Stimulated activated CD4-positive, alpha-beta T cell treated with anti-CD3 and anti-CD28 coated beads, TNF-alpha, amount 100 ng/mL, for 48 hours (primary cell): Measurements from ENCODE around the gene INO80B.
"Not testable (repeated sequence)": the region's sequence is repeated elsewhere in the genome, so short reads cannot be mapped to it uniquely, and the experiment has no call there.

ENCODE experiments used
- DNase-seq, 3 donors: peaks; one replicate each; pipeline ENCODE4 v3.0.0-alpha.2; 2020; ENCODE audit warnings: low read depth in 3 of 3

The INO80B gene

DNA sequence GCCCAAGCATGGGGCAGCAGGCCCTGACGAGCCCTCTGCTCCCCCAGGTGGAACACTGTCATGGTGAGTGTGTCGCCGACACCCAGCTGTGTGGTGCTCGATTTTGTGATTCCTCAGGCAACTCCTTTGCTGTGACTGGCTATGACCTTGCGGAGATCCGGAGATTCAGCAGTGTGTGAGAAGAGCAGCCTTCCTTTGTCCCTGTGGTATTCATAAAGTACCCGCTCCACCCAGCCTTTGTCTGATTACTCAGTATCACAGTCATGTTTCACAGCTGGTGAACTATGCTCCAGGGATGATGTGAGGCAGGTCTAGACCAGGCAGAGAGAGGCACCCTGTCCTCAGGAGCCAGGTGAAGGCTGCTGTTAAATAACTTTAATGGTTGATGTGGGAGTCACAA, 29.4 kb upstream of the INO80B start:
- DNase-seq = no peak

DNA sequence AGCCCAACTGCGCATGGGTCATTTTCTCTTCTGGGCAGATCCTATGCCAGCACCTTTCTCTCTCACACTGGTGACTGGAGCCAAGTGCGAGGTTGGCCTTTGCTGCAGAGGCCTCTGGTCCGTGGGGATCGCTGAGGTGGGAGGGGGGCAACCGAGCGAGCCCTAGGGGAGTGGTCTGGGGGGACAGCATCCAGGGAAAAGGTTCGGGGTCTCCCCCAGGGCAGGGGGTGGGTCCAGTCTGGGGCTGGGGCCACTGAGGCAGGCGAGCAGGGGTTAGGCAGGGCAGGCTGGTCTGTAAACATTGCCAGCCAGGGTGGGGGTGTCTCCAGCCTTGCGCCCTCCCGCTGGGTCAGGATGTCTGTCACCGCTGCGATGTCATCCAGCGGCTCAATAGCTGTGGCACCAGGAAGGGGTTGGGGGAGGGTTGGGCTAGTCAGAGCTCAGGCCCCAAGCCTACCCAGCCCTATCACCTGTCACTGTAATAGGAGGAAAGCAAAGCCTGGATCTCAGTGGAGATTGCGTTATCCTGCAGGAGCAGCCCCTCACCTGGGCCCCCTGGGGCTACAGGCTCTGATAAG, 28.6 kb upstream of the INO80B start:
- DNase-seq = no peak

DNA sequence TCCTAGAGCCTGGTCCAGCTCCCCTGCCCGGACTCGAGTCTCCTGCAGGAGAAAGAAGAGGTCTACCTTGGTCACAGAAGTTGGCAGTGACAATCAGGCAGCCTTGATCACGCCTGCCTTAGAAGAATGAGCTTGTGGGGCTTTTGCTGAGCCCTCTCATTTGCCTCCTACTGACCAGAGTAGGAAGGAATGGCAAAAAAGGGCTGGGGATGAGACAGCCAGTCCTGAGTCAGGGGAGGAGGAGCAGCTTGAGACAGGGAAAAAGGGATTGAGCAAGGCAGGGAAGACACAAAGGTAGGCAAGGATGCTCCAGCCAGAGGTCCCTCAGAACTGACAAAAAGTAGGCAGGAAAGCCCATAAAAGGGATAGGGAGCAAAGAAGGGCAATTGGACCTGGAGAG, 27.3 kb upstream of the INO80B start:
- no peak for DNase-seq

DNA sequence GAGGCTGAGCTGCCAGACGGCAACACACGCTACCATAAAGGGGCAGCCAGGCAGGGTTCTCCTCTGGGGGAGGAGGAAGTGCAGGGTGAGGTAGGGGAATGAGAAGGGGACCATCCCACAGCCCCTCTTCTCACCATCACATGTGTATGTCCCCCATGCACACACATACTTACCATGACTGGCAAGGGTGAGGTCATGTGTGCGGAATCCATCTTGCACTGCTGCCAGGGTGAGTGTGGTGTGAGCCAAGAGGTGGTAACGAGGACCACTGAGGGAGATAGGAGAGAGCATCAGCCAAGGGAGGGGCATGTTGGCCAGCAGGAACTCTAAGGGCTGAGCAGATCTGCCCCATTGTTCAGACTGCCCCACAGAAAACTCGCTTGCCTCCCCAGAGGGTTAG, 26.2 kb upstream of the INO80B start:
- no peak for DNase-seq

DNA sequence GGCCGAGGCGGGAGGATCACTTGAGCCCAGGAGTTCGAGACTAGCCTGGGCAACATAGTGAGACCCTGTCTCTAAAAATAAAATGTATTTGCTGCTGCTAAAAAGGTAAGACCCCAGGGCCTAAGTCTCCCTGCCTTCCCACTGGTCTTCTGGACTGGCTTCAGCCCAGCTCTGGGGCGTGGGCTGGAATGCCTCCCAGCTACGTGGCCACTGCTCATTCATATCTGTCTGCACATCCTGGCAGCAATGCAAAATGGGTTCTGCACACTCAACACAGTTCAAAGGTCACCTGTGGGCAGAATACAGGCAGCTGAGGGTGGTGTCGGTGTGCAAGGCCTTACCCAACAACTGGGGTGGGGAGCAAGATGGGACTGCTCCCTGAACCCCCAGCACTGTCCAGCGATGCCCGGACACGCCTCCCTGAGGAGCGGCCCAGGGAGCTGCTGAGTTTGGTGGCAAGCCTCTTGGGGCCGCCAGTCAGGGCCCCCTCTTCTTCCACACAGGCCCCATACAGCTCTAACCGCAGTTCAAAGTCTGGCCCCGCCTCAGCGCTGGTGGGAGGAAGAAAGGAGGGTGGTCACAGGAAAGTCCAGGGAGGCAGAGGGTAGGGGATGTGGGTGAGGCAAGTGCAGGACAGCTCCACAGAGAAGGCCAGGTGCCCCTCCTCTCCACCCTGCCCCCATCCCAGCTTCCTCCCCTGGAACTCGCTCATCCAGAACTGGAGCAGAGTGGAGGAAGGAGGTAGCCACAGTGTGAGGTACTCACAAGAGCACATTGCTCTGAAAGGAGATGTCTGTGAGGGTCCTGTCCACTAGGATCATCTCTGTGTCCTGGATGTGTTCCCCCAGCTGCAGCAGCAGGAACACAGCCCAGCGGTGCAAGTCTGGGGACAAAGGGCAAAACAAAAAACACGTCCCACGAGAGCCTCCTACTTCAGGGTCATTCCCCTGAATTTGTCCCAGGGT, 25.1 kb upstream of the INO80B start:
- DNase-seq = no peak

DNA sequence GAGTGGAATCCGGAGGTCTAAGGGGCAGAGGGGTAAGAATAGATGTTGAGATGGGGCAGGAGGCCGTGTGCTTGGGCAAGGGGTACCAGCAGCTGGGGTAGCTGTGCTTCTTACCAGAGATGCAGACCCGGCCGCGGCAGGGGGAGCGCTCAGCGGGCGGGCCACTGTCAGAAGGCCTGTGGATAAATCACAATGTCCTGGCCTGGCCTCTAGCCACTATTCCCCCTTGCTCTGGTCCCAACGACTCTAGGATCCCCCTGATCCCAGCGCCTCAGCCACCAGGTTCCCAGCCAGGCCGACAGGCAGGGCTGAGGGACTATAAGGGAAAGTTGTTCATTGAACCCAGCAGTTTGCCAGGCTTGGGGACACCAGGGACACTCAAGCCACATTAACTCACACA, 24.4 kb upstream of the INO80B start:
- no peak for DNase-seq

DNA sequence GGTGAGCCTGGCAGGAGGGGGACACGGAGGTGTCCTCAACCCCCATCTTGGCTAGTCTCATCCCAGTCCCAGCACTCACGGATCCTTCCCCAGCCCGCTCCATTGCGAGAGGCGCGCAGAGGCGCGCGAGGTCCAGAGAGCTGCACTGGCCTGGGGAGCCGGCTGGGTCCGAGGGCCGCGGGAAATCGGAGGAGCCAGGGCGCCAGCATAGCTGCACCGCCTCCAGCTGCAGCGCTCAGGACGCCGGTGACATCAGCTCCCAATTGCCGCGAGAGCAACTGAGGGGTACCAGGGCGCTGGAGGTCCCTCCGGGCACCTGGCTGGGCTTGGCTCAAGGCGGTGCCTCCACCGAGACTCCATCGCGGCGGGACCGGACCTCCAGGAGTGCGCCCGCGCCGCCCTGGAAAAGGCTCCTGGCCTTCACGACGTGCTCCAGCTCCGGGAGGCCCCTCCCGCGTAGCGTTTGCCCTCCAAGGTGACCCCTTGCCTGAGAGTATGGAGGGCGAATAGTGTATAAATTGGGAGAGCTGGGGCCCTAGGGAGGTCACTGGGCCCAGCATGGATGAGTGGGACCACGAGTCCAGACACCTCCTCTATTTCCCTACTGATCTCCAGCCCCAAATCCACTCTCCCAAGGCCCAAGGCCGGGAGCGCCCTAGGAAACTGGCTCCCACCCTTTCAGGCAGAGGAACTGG, 18.6 kb upstream of the INO80B start:
- DNase-seq = no peak

DNA sequence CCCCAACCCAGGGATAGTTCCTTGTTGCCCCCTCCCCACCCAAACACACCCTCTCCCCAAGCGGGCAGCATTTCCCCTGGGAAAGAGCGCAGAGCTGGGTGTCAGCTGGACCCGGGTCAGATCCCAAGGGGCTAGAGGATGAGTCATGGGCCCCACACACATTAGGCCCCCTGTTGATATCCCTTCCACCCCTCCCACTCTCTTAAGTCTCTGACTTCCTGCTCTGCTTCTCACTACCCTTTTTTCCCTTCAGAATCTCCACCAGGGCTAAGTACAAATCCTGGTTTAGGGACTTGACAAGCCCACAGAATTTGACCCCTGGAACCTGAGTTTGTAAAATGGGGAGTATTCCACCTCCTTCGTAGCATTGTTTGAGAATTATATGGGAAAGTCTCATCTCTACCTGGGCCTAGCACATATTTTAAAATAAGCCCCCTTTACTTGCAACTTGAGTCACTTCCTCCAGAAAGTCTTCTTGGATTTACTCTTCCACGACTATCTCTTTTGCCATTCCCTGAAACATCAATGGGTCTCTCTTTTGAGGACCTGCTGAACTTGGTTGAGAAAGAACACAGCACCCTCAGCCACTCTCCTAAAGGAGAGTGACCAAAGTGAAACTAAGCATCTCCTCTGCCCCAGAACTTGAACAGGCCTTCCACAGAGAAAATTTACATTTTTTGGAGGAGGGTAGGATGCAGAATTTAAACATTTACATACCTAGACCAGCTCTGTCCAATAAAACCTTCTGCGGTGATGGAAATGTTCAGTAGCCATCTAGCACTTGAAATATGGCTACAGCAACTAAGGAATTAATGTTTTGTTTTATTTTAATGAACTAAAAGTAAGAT, 17.8 kb upstream of the INO80B start:
- no peak for DNase-seq

DNA sequence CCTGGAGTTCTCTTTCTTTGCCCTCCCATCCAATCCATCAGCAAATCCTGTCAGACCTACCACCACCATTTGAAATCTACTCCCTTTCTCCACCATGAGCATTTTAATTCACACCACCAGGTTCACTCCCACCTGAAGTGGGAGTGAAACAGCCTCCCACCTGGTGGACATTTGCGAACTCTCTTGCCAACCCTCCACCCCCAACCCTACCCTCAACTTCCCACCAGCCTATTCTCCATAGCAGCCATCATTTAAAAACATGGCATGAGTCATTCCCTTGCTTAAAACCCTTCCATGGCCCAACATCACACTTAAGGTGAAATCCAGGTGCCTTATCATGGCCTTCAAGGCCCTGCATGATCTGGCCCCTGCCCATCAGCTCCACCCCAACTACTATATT, 16.6 kb upstream of the INO80B start:
- no peak for DNase-seq

DNA sequence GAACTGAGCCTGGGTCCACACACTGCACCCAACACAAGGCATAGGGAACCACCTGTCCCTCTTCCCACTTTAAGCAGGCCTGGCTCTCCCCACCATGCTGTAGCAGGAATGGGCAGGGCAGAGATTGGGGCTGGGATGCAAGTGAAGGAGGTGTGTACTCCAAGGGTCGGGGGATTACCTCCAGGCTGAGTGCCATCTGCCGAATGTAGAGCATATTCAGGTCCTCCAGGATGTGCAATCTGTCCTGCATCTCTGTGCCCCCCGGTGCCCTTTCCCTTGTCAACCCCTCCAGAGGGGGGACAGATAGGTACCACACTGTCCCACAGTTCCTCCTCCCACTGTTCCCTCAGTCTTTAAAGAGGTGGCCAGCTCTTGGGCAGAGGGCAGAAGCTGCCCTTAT, 15.5 kb upstream of the INO80B start:
- no peak for DNase-seq

DNA sequence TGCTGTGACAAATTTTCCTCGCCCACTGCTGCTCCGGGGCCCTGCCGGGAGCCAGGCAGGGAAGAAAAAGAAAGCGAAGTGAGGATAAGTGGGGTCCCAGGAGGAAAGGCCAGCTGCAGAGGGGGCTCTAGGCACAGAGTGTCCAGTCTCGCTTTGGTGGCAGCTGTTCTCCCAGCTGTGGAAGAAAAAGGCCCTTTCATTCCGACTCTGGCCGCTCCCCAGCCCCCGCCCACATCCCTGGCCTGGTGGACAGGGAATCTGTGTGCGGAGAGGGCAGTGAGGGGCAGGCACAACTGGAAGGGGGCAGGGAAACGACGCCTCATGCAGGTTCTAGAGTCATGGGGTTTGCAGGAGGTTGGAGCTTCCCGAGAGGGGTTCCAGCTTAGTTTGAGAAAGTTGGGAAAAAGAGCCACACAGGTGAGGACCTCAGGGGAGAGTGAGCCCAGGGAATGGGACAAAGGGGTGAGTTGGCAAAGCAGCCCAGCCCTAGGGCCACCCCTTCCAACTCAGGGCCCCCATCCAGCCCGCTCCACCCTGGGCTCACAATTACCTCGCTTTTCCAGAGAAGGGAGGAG, 15.0 kb upstream of the INO80B start:
- no peak for DNase-seq

DNA sequence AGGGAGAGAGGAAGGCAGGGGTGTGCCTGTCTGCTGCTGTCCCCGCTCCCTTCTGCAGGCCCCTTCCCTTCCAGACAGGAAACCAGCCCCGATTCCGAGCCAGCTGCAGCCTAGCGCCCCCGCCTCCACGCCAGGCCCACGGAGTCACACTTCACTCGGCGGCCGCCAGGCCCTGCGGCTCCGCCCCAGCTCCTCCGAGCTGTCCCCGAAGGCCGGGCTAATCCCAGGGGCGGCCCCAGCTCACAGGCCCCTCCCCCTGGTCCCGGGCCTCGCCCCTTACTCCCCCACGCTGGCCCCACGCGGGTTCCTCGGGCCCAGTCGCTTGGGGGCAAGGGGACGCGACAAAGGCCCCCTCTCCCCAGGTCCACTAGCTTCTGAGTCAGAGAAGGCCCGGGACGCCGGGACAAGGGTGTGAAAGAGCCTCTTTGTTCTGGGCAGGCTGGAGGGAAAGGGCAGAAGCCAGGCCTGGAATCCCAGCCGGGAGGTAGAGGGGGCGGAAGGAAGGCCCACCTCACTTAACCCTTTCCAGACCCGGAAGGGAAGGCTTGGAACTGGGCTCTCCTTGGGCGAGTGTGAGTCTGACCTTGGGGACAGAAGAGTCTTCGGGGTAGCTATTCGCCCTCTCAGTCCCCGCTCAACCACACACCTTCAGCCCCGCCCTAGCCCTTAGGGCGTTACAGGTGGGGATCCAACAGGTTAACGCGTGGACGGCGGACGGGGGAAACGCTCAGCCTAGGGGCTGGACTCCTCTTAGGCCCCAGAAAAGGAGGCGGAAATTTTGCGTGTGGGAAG, 14.3 kb upstream of the INO80B start:
- DNase-seq = peak in 1 of 3 donors; percentile 44

DNA sequence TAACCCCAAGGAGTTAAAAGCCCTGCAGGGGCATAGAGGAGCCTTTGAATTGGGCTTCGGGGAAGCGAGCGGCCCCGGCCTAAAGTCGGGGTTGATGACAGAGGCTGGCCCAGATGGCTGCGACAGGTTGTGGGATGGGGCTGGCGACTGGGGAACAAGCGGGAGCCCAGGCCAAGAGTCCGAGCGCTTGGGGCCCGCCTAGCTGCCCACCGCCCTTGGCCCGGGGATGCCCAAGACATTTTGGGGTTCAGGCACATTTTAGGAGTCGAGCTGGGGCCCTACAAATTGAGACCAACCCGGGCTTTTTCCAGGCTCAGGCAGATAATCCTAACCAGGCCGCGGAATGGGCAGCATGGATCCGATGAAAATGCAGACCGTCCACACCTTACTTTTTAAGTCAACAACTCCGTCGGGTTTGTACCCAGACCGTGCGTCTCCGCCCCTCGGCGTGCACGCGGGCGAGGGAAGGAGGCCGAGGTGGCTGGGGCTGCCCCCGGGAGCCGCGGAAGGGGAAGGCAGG, 13.7 kb upstream of the INO80B start:
- no peak for DNase-seq

DNA sequence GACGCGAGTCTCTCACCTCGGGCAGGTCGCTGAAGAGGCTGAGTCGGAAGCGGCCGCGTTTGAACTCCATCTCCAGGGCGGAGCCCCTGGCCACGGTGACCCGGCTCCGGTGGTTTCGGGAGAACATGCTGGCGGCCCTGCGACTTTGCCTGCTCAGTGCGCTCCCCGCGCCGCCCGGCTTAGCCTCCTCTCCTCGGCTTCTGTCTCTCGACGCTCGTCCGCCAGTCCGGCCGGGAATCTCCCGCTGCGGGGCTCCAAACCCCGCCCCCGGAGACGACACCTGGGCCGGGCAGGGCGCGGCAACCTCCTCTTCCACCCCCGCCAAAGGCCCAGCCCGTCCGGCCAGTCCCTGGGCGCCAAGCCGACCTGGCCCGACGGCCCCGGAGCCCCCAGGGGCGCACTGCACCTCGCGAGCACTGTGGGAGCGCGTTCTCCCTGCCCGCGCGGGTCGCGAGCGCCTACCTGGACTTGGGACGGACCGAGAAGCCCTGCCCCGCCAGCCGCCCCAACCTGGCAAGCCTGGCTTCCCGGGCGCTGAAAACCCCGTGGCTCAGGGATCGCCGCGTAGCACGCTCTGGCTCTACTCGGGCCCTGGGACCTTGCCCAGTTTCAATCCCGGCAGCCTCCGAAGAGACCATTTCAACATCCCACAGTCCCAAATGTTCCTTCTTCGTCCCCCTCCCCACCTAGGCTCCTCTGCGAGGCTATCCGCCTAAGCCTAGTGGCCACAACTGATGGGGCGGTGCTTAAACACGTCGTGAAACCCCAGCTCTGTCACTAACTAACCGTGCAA, 13.0 kb upstream of the INO80B start, which contains the start of gene RTKN:
Gene RTKN (minus strand): TSS at position 248 of the 793 bp plus-strand sequence. CDS start 121 bp downstream, at position 127.
- DNase-seq = no peak

DNA sequence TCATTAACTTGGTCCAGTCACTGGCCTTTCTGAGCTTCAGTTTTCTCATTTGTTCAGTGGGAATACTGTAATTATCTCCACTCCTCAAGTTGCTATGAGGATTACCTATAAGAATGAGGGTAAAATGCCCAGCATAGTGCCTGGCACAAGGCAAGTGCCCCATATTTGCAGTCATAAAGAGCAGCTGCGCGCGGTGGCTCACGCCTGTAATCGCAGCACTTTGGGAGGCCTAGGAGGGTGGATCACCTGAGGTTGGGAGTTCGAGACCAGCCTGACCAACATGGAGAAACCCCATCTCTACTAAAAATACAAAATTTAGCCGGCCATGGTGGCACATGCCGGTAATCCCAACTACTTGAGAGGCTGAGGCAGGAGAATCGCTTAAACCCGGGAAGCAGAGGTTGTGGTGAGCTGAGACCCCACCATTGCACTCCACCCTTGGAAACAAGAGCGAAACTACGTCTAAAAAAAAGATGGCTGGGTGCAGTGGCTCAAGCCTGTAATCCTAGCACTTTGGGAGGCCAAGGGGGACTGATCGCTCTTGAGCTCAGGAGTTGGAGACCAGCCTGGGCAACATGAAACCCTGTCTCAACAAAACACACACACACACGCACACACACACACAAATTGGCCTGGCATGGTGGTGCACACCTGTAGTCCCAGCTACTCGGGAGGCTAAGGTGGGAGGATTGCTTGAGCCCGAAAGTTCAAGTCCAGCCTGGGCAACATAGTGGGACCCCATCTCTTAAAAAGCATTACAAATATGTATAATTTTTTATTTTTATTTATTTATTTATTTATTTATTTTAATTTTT, 12.2 kb upstream of the INO80B start:
- not testable (repeated sequence) for DNase-seq

DNA sequence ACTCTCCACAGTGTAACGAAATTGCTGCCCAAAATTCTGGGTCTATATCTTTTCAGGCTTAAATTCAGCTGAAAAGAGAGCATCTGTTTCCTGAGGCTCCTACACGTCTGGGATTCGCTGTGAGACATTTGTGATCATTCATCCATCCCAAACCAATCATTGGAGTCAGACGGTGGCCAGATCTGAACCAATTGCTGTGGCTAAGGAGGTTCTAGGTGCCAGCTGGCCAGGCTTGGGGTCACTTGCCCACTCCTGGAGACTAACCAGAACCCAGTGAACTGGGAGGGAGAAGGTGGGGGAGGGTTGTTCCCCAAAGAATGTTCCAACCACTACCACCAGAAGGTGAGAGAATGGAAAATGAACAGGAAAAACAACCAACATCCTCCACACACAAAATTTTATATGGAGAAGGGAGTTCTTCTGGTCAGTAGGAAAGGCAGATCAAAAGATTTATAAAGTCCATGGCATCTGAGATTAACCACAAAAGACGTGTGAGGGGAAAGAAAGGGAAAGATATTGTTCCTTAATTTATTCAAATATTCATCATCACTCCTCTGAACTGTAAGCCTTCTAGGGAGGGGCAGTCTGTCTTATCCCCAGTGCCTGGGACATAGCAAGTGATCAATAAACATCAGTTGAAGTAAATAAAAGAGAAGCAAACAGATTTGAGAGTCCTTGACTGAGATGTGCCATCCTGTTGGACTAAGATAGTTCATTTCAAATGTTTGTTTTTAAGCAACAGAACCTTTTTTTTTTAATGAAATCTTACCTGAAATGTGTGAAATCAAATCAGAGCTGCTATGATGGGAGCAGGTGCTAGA, 10.2 kb upstream of the INO80B start:
- DNase-seq = no peak

DNA sequence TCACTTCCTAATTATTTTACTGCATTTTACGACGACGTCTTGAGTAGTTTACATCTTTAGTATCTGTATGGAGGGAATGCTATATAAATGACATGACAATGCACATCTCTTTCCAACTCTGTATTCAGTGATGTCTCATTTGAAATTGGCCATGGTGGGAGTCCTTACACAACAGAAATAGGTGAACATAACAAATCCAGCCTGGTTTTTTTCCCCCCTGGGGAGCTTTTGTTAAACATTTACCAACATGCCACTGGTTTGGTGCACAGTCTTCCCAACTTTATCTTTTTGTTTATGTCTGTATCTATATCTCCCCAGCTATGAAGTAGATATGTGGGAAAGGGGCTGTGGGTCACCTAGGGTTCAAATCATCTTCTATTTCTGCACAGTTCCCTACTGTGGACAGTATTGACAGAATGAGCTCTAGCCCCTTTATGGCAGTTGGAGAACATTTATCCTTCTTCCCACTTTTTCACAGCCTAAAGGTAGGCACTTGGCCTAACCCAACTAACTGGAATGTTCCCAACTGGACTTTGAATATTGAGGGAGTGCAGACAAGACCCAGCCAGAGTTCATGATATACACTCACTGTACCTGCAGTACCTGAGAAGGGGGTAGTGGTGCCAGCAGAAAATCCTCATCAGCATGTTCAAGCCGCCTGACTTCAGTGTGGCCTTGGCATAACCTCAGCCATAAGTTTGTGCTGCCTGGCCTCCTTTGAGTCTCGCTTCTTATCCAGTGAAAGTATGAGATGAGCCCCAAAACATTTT, 7.5 kb upstream of the INO80B start:
- DNase-seq = no peak
